Measurements from ENCODE around the gene MIER2.

MIER2 gene

GRCh38 chr19:307111-307531 lies 37.5 kb downstream of the MIER2 start:
- WGBS (ENCODE audit: extremely low coverage, insufficient coverage, low lambda C conversion rate) = no CpG with 5 or more reads among the region's 26 CpGs
- H3K4me3 ChIP-seq (ENCODE audit: low read length) = no peak overlapping the region

DNA sequence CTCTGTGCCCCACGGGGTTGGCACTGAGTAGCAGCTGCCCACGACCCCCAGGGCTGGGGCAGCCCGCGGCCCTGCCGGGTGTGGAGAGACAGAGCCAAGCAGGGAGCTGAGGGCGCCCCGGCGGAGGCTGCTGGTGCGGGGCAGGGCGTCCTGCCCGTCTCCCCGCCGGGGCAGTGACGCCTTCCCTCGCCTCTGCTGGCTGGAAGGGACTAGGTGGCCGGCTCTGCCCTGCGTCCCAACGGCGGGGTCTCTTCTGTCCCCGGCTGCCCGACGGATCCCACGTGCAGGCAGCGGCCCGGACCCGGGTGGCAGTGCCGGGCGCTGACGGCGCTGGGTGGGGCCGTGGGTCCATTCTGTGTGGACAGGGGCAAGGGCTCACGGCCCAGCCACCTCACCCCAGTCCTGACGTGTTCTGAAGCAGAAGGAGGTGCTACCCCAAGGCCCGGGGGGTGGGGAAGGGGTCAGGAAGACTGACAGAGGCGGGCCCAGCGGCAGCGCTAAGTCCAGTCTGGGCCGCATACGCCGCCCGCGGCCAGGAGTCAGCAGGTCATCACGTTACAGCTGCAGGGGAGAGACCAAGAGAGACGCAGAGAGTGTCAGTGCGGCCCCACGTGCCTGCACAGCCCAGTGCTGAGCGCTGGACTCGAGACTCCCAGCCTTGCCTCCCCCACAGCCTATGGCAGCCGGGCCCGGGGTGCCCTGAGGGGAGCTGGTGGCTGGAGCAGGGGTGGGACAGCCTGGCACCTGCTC lies 38.3 kb downstream of the MIER2 start:
- Histone ChIP-seq H3K27me3 (ENCODE audit: insufficient read depth, low read length, poor library complexity) (no peaks in the 10 kb centered on the region), H2BK15ac (replicated peaks; ENCODE audit: low read depth) (no peak overlapping the region), H3K4me3 (ENCODE audit: low read length) (no peak overlapping the region), H2BK5ac (ENCODE audit: low read length) (no peak overlapping the region), H3K4ac (ENCODE audit: low read depth, low read length) (no peak overlapping the region), H3K23ac (ENCODE audit: low read length) (no peak overlapping the region), H3K56ac (ENCODE audit: low read length) (no peak overlapping the region), H3K79me2 (ENCODE audit: control insufficient read depth, insufficient read depth, low read length) (peaks cover 1% of the 10 kb centered on the region), H2AK5ac (ENCODE audit: low read length) (no peak overlapping the region), H3K9ac (ENCODE audit: low read length) (no peak overlapping the region), H3K18ac (ENCODE audit: low read length) (no peak overlapping the region), H4K5ac (ENCODE audit: low read length) (no peak overlapping the region), H3K79me1 (ENCODE audit: low read length) (peaks cover 3% of the 10 kb centered on the region), H3K27ac (ENCODE audit: low read depth, low read length) (no peak overlapping the region), H3K4me1 (ENCODE audit: control insufficient read depth, low read depth, low read length) (no peaks in the 10 kb centered on the region), H2BK120ac (ENCODE audit: low read depth, low read length) (no peak overlapping the region), H4K8ac (ENCODE audit: low read depth, low read length) (no peak overlapping the region), H3K4me2 (ENCODE audit: low read length) (no peak overlapping the region), H3K36me3 (ENCODE audit: control insufficient read depth, insufficient read depth, low read length) (peaks cover 6% of the 10 kb centered on the region)
- DNase-seq = no peak
- no CpG with 5 or more reads among the region's 50 CpGs for WGBS (ENCODE audit: extremely low coverage, insufficient coverage, low lambda C conversion rate)

More at GRCh38 chr19:307111-307531, 37.5 kb downstream of the MIER2 start:
- Histone ChIP-seq H3K56ac (ENCODE audit: low read length) (no peak overlapping the region), H3K27ac (ENCODE audit: low read depth, low read length) (no peak overlapping the region), H4K5ac (ENCODE audit: low read length) (no peak overlapping the region), H3K4ac (ENCODE audit: low read depth, low read length) (no peak overlapping the region), H3K18ac (ENCODE audit: low read length) (no peak overlapping the region), H3K23ac (ENCODE audit: low read length) (no peak overlapping the region), H3K79me2 (ENCODE audit: control insufficient read depth, insufficient read depth, low read length) (peaks cover 1% of the 10 kb centered on the region), H2BK120ac (ENCODE audit: low read depth, low read length) (no peak overlapping the region), H2BK15ac (replicated peaks; ENCODE audit: low read depth) (no peak overlapping the region), H4K8ac (ENCODE audit: low read depth, low read length) (no peak overlapping the region), H2BK5ac (ENCODE audit: low read length) (no peak overlapping the region), H3K36me3 (ENCODE audit: control insufficient read depth, insufficient read depth, low read length) (peaks cover 9% of the 10 kb centered on the region), H3K4me2 (ENCODE audit: low read length) (no peak overlapping the region), H3K79me1 (ENCODE audit: low read length) (peaks cover 3% of the 10 kb centered on the region), H3K9ac (ENCODE audit: low read length) (no peak overlapping the region), H3K4me1 (ENCODE audit: control insufficient read depth, low read depth, low read length) (no peaks in the 10 kb centered on the region), H3K27me3 (ENCODE audit: insufficient read depth, low read length, poor library complexity) (no peaks in the 10 kb centered on the region), H2AK5ac (ENCODE audit: low read length) (no peak overlapping the region)
- DNase-seq = no peak

DNA sequence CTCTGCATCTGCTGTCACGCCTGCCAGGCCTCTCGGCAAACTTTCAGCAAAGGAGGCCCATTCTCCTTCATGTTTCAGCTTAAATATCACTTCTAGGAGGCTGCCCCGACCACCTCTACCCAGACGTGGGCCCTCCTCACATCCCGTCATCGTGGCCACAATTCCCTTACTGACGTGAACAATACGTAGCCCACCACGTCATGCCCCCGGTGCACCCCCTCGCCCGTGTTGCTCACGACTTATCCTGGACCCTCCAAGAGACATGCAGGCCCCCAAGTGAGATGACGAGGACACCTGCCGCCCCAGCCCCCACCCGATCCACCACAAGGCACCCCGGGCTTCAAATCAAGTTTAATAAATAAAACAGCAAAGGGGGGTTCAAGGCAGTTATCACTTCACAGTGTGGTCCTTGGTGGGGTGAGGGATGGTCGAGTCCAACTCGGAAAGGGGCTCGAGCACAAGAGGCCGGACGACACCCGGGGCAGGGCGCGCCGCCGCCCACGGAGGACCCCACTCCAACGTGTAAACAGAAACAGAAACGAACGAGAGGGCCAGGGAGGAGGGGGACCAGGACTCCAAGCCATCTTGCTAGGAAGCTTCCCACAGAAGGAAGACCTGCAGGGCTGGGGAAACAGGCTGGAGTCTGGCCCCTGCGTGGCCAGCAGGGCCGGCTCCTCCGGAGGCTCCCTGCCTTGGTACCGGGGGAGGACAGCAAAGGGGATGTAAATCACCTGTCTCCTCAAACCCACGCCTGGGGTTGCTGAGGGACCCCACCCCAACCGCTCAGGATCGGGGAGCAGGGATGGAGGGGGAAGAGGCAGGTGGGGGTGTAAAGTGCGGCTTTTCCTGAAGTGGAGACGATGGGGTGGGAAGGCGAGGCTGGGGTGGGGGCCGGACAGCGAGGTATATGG lies 39.1 kb downstream of the MIER2 start:
- H2BK120ac ChIP-seq (ENCODE audit: low read depth, low read length) = no peak overlapping the region
- no peak overlapping the region for H3K4me3 ChIP-seq (ENCODE audit: low read length)
- no peaks in the 10 kb centered on the region for H3K27me3 ChIP-seq (ENCODE audit: insufficient read depth, low read length, poor library complexity)
- no peak overlapping the region for H3K18ac ChIP-seq (ENCODE audit: low read length)
- no peak overlapping the region for H4K5ac ChIP-seq (ENCODE audit: low read length)
- no peak overlapping the region for H2BK15ac ChIP-seq (replicated peaks; ENCODE audit: low read depth)
- no peak overlapping the region for H4K8ac ChIP-seq (ENCODE audit: low read depth, low read length)
- no peak for DNase-seq
- no peak overlapping the region for H3K9ac ChIP-seq (ENCODE audit: low read length)
- no CpG with 5 or more reads among the region's 43 CpGs for WGBS (ENCODE audit: extremely low coverage, insufficient coverage, low lambda C conversion rate)
- no peak overlapping the region for H3K27ac ChIP-seq (ENCODE audit: low read depth, low read length)
- no peak overlapping the region for H2AK5ac ChIP-seq (ENCODE audit: low read length)
- H2BK5ac ChIP-seq (ENCODE audit: low read length) = no peak overlapping the region
- peaks cover under 1% of the 10 kb centered on the region for H3K79me2 ChIP-seq (ENCODE audit: control insufficient read depth, insufficient read depth, low read length)
- H3K4me2 ChIP-seq (ENCODE audit: low read length) = no peak overlapping the region
- H3K56ac ChIP-seq (ENCODE audit: low read length) = no peak overlapping the region
- H3K4ac ChIP-seq (ENCODE audit: low read depth, low read length) = no peak overlapping the region
- H3K36me3 ChIP-seq (ENCODE audit: control insufficient read depth, insufficient read depth, low read length) = peaks cover 2% of the 10 kb centered on the region
- no peaks in the 10 kb centered on the region for H3K4me1 ChIP-seq (ENCODE audit: control insufficient read depth, low read depth, low read length)
- peaks cover 3% of the 10 kb centered on the region for H3K79me1 ChIP-seq (ENCODE audit: low read length)
- H3K23ac ChIP-seq (ENCODE audit: low read length) = no peak overlapping the region

DNA sequence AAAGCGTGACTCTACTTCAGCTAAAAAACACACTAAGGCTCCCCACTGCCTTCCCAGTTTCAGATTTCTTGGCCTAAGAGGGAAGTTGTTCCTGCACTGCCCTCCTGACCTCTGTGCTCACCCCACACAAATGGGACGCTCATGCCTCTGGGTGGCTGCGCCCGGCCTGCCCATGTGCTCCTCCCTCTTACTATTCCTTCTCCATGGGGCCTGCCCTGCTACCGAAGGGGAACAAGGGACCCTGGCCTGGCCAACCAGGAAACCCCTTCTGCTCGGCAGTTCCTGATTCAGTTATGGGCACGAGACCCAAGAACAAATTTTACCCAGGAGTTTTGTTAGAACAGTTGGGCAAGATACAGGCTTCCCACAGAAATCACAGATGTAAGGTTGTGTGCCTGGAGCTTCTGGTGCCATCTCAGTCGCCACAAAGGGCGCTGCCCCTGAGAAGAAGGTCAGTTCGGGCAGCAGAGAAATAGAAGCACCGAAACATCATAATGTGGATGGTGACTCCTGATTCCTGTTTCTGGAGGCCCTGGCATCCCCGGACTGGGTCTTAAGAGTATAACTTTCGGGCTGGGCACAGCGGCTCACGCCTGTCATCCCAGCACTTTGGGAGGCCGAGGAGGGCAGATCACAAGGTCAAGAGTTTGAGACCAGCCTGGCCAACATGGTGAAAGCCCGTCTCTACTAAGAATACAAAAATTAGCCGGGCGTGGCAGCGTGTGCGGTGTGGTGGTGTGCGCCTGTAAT lies 47.9 kb downstream of the MIER2 start:
- no peak overlapping the region for H4K5ac ChIP-seq (ENCODE audit: low read length)
- no CpG with 5 or more reads among the region's 22 CpGs for WGBS (ENCODE audit: extremely low coverage, insufficient coverage, low lambda C conversion rate)
- H3K27me3 ChIP-seq (ENCODE audit: insufficient read depth, low read length, poor library complexity) = no peaks in the 10 kb centered on the region
- H2BK120ac ChIP-seq (ENCODE audit: low read depth, low read length) = no peak overlapping the region
- no peak overlapping the region for H2BK15ac ChIP-seq (replicated peaks; ENCODE audit: low read depth)
- no peak overlapping the region for H3K18ac ChIP-seq (ENCODE audit: low read length)
- H3K9ac ChIP-seq (ENCODE audit: low read length) = no peak overlapping the region
- no peak overlapping the region for H2BK5ac ChIP-seq (ENCODE audit: low read length)
- no peak overlapping the region for H3K4me3 ChIP-seq (ENCODE audit: low read length)
- H2AK5ac ChIP-seq (ENCODE audit: low read length) = no peak overlapping the region
- no peak overlapping the region for H3K4ac ChIP-seq (ENCODE audit: low read depth, low read length)
- H3K56ac ChIP-seq (ENCODE audit: low read length) = no peak overlapping the region
- H3K36me3 ChIP-seq (ENCODE audit: control insufficient read depth, insufficient read depth, low read length) = no peaks in the 10 kb centered on the region
- no peak overlapping the region for H3K27ac ChIP-seq (ENCODE audit: low read depth, low read length)
- no peaks in the 10 kb centered on the region for H3K79me1 ChIP-seq (ENCODE audit: low read length)
- DNase-seq = no peak
- no peak overlapping the region for H4K8ac ChIP-seq (ENCODE audit: low read depth, low read length)
- no peaks in the 10 kb centered on the region for H3K4me1 ChIP-seq (ENCODE audit: control insufficient read depth, low read depth, low read length)
- H3K4me2 ChIP-seq (ENCODE audit: low read length) = no peak overlapping the region
- no peak overlapping the region for H3K23ac ChIP-seq (ENCODE audit: low read length)
- no peaks in the 10 kb centered on the region for H3K79me2 ChIP-seq (ENCODE audit: control insufficient read depth, insufficient read depth, low read length)

DNA sequence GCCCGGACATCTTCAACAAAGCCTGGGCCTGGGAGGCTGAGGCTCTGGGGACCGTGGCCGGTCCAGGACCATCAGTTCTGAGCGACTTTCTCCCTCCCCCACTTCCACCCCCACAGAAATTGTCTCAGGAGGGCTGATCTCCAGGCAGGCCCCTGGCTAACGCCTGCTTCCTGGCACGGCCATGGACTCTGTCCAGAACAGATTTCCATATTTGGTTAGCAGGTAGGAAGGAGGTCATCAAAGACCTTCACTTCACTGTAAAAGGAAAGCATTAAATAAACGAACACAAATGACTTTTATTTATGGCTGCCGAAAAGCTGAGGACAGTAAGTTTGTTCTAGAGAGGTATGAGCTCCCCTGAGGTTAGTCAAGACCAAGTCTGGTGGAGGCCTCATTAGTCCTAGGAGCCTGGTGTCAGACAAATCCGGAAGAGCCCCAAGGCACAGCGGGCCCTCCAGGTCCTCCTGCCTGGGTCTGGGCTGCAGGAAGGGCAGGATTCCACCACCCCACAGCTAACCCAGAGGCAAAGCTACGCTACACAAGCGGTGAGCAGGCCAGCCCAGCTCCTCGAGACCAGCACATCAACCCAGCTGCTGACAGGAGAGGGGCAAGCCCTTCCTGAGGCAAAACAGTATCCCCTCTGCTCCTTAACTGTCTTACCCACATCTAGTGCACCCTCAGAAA lies 48.8 kb downstream of the MIER2 start:
- Histone ChIP-seq H3K4me2 (ENCODE audit: low read length) (no peak overlapping the region), H3K23ac (ENCODE audit: low read length) (no peak overlapping the region), H2AK5ac (ENCODE audit: low read length) (no peak overlapping the region), H3K79me2 (ENCODE audit: control insufficient read depth, insufficient read depth, low read length) (no peaks in the 10 kb centered on the region), H4K5ac (ENCODE audit: low read length) (no peak overlapping the region), H3K18ac (ENCODE audit: low read length) (no peak overlapping the region), H3K36me3 (ENCODE audit: control insufficient read depth, insufficient read depth, low read length) (no peaks in the 10 kb centered on the region), H3K4me3 (ENCODE audit: low read length) (no peak overlapping the region), H3K27me3 (ENCODE audit: insufficient read depth, low read length, poor library complexity) (no peaks in the 10 kb centered on the region), H3K4me1 (ENCODE audit: control insufficient read depth, low read depth, low read length) (no peaks in the 10 kb centered on the region), H2BK15ac (replicated peaks; ENCODE audit: low read depth) (no peak overlapping the region), H3K4ac (ENCODE audit: low read depth, low read length) (no peak overlapping the region), H2BK120ac (ENCODE audit: low read depth, low read length) (no peak overlapping the region), H2BK5ac (ENCODE audit: low read length) (no peak overlapping the region), H3K56ac (ENCODE audit: low read length) (no peak overlapping the region), H3K79me1 (ENCODE audit: low read length) (no peaks in the 10 kb centered on the region), H3K9ac (ENCODE audit: low read length) (no peak overlapping the region), H3K27ac (ENCODE audit: low read depth, low read length) (no peak overlapping the region), H4K8ac (ENCODE audit: low read depth, low read length) (no peak overlapping the region)
- no CpG with 5 or more reads among the region's 13 CpGs for WGBS (ENCODE audit: extremely low coverage, insufficient coverage, low lambda C conversion rate)
- peak; percentile 45 for DNase-seq

Measured in mesendoderm (in vitro differentiated cells).